OCI-M2 (cell line): Measurements from ENCODE around the gene FOXL2NB.

ENCODE experiments used
- DNase-seq: peaks from one replicate; lab custom pipeline; 2025; ENCODE audit not compliant: unreplicated experiment; lab: John Stamatoyannopoulos, UW

Gene FOXL2NB

GRCh38 chr3:138944929-138945708 is 1.9 kb upstream of the FOXL2NB start:
- DNase-seq, result no peak

- DNase-seq, result no peak
Observed at GRCh38 chr3:138945709-138946662, 1.0 kb upstream of the FOXL2NB start.

GRCh38 chr3:138947495-138948121 is 591 bp downstream of the FOXL2NB start:
- DNase-seq, result no peak

- DNase-seq, result no peak
Observed at GRCh38 chr3:138948371-138949001, 1.5 kb downstream of the FOXL2NB start.

GRCh38 chr3:138949002-138949418 is 2.0 kb downstream of the FOXL2NB start:
- DNase-seq, result no peak

- DNase-seq, result no peak
Observed at GRCh38 chr3:138949445-138950005, 2.5 kb downstream of the FOXL2NB start.

GRCh38 chr3:138950006-138950644 is 3.1 kb downstream of the FOXL2NB start:
- DNase-seq, result no peak

GRCh38 chr3:138950701-138951100 is 3.7 kb downstream of the FOXL2NB start:
- no peak for DNase-seq

- no peak for DNase-seq
Observed at GRCh38 chr3:138960417-138960852, 13.4 kb downstream of the FOXL2NB start.

GRCh38 chr3:138962854-138963560 is 16.0 kb downstream of the FOXL2NB start:
- DNase-seq, result no peak

- no peak for DNase-seq
Observed at GRCh38 chr3:138964264-138964663, 17.2 kb downstream of the FOXL2NB start.

GRCh38 chr3:138964923-138965322 is 17.9 kb downstream of the FOXL2NB start:
- no peak for DNase-seq

- DNase-seq, result no peak
Observed at GRCh38 chr3:138971766-138972320, 24.8 kb downstream of the FOXL2NB start.

- no peak for DNase-seq
Observed at GRCh38 chr3:138972941-138973340, 25.9 kb downstream of the FOXL2NB start.

- DNase-seq, result no peak
Observed at GRCh38 chr3:138974462-138974861, 27.4 kb downstream of the FOXL2NB start.

GRCh38 chr3:138975351-138975750 is 28.3 kb downstream of the FOXL2NB start:
- no peak for DNase-seq

GRCh38 chr3:138976047-138976446 is 29.0 kb downstream of the FOXL2NB start:
- DNase-seq, result no peak

- DNase-seq, result no peak
Observed at GRCh38 chr3:138984816-138985215, 37.8 kb downstream of the FOXL2NB start.

GRCh38 chr3:138985932-138986331 is 38.9 kb downstream of the FOXL2NB start:
- no peak for DNase-seq
